Measurements from ENCODE around the gene HK2.

Gene HK2

DNA sequence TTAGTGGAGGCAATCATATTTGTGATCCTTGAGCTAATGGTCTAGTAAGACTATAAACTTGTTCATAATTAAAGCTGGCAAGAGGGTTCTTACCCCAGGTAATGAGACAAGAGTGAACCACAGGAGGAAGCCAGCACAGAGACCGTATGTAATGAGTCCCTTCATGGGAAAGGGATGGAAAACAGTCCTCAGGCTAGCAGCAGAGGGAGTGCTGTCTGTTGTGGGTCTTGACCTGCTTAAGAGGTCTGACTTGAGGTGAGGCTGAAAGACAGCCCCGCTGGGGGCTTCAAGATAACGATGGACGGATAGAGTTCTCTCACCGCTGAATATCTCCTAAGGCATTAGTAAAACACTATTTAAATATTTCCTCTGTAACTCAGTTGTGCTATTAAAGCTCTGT, 108.3 kb downstream of the HK2 start:
- no peak for DNase-seq
